Epithelial cell of proximal tubule (primary cell): Measurements from ENCODE around the gene CACNB2. TPM values are rescaled to one million over a fixed set of nuclear protein-coding genes. Genes with fewer than 3 reads are reported as not detected.
A peak's percentile ranks its signal among the peaks of the same experiment; 100 is the strongest.

Experiments
- DNase-seq: peaks from one replicate; pipeline ENCODE4 v3.0.0-alpha.2; 2011; ENCODE audit warnings: low read depth
- H3K4me3 ChIP-seq: 2 replicates; pipeline ENCODE4 v1.5.1; 2011; ENCODE audit warnings: low read depth, mild to moderate bottlenecking, low read length
- total RNA-seq: library from RNA; depleted of rRNA; stranded (reverse); fragments of >200 nt; gene quantifications from 2 replicates; pipeline ENCODE4 v1.2.3, GENCODE V29; 2015
- TF ChIP-seq, protein P1 (sequence below): conservative IDR thresholded peaks from 2 replicates; pipeline ENCODE4 v1.5.1; 2012; ENCODE audit warnings: low read depth, mild to moderate bottlenecking, low read length

The CACNB2 gene
- total RNA-seq, 1 donor from 2014 or later = not detected

DNA sequence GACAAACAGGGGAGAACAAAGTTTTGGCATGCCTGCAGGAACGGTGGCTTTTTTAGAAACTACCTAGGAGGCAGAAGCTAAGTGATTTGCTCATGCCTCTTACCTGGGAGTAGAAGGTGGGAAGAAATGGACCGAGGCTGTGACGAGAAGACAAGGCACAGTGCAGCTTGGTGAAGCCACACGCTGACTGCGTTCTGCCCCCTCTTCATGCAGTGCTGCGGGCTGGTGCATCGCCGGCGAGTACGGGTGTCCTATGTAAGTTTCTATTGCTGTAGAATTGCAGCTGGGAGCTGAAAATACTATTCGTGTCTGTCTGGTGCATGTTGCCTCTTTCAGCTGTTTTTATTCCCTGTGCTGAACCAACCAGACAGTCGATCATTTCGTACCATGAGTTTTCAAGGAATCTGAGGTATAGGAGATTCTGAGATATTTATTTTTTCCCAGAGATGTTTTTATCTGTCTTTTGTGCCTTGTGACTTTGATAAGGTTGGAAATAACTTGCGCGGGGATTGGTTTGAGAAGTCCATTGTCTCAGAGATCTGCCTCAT lies 120.9 kb downstream of the CACNB2 start:
- TF ChIP-seq, protein P1, sequence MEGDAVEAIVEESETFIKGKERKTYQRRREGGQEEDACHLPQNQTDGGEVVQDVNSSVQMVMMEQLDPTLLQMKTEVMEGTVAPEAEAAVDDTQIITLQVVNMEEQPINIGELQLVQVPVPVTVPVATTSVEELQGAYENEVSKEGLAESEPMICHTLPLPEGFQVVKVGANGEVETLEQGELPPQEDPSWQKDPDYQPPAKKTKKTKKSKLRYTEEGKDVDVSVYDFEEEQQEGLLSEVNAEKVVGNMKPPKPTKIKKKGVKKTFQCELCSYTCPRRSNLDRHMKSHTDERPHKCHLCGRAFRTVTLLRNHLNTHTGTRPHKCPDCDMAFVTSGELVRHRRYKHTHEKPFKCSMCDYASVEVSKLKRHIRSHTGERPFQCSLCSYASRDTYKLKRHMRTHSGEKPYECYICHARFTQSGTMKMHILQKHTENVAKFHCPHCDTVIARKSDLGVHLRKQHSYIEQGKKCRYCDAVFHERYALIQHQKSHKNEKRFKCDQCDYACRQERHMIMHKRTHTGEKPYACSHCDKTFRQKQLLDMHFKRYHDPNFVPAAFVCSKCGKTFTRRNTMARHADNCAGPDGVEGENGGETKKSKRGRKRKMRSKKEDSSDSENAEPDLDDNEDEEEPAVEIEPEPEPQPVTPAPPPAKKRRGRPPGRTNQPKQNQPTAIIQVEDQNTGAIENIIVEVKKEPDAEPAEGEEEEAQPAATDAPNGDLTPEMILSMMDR = no peak
- H3K4me3 ChIP-seq = peak overlapping the region; percentile 11
- no peak for DNase-seq

DNA sequence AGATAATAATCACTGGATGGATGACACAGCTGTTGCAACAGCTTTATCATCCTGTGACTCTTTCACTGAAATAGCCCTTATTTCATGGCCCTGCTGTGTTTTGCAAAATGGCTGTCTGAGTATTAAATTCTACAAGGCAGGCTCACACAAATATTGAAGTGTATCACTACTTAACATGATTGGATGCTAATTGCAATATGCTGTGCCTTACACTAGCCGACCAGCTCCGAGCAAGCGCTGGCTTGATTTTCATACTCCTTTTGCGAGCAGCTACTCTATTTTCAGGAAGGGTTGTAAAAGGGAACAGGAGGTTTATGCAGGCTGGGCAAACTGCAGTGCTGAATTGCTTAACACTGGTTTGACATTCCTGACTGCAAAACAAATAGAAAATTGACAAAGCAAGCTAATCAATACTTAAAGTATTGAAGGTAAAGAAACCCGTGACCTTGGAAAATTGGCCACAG lies 121.6 kb downstream of the CACNB2 start:
- no peak overlapping the region for H3K4me3 ChIP-seq
- TF ChIP-seq, protein P1 = no peak
- DNase-seq = no peak

DNA sequence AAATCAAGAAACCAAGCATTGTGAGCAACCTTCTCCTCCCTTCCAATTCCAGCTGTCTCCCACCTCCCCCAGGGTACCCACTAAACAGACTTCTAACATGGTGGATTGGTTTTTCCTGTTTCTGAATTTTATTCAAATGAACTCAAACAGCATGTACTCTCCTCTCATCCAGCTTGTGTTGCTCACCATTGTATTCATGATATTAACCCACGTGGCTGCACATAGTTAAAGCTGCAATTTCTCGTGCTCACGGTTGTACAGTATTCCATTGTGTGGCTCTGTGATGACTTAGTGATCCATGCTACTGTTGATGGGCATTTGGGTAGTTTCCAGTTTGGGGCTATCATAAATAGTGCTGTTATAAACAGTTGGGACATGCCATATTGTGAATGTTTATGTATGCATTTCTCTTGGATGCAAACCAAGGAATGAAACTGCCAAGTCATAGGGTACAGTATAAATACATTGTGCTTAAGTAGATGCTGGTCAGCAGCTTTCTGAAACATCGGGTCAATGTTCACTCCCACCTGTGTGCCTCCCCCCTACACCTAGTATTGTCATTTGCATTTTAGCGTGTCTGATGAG lies 124.3 kb downstream of the CACNB2 start:
- H3K4me3 ChIP-seq = no peak overlapping the region
- TF ChIP-seq, protein P1 = no peak

DNA sequence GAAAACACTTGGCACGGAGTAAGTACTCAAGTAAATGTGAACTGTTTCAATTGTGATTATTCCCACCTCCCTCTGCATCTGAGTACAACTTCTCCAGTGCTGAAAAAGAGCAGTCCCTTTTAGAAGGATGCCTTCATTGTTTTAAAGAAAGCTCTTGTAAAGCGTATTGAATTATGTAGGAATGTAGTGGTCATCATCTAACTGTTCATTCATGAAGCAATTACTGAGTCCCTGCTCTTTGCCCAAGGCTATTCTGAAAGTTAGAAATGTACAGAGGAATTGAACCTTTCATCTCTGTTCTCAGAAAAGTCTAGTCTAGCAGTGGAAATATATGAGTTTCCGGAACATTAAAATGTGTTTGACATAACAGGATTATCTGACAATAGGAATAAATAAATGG lies 127.8 kb downstream of the CACNB2 start:
- H3K4me3 ChIP-seq = no peak overlapping the region
- DNase-seq = no peak
- TF ChIP-seq, protein P1 = no peak

More for the DNA sequence above, 124.3 kb downstream of the CACNB2 start:
- DNase-seq = no peak

DNA sequence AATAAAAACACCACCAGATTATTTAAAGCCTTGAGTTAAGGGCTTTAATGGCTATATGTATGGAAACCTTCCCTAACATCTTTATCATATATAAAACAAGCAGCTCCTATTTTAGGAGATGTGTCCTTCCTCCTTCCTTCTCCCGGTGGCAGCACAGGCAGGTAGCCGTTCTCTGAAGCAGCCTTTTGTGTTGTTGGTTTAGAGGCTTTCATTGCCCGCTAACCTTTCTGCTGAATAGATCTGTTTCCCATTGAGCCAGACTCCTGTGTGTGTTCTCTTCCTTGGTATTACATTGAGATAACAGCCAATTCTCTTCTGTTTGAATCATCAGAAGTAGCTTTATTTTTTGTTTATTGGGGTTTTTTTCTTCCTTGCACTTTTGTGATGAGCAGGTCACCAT lies 131.3 kb downstream of the CACNB2 start:
- no peak overlapping the region for H3K4me3 ChIP-seq
- no peak for DNase-seq
- TF ChIP-seq, protein P1 = no peak

DNA sequence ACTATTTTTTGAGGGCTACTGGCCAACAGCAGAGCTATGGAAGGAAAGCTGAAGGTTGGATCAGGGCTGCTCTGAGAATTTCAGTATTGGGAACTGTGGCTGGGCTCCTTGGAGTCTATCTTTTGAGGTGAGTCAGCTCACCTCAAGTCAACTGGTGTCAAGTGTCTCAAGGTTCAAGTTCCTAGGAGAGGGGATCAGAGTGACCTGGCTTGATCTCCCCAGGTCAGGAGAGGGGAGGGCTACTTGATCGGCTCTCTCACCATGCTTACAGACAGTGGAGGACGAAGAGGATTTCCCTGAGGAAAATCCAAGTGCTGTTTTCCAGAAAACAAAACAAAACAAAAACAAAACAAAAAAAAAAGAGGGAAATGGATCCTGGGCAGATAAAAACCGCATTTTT lies 132.8 kb downstream of the CACNB2 start:
- DNase-seq = no peak
- TF ChIP-seq, protein P1 = no peak
- H3K4me3 ChIP-seq = no peak overlapping the region

DNA sequence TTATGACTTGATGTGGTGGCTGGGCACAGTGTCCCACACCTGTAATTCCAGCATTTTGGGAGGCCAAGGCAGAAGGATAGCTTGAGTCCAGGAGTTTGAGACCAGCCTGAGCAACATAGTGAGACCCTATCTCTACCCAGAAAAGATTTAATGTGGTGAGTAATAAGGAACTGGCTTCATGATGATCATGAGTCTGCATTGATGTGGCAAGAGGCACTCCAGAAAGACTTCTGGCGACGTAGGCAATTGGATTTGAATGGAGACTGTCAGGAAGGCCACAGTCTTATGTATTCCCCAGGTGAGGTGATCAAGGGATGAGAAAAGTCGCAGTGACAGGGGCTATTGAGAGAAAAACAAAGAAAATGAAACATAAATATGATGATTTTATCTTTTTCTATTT lies 138.0 kb downstream of the CACNB2 start:
- no peak for DNase-seq
- no peak overlapping the region for H3K4me3 ChIP-seq
- TF ChIP-seq, protein P1 = no peak
